ENCODE results near the gene DIAPH3.

DIAPH3 gene

DNA sequence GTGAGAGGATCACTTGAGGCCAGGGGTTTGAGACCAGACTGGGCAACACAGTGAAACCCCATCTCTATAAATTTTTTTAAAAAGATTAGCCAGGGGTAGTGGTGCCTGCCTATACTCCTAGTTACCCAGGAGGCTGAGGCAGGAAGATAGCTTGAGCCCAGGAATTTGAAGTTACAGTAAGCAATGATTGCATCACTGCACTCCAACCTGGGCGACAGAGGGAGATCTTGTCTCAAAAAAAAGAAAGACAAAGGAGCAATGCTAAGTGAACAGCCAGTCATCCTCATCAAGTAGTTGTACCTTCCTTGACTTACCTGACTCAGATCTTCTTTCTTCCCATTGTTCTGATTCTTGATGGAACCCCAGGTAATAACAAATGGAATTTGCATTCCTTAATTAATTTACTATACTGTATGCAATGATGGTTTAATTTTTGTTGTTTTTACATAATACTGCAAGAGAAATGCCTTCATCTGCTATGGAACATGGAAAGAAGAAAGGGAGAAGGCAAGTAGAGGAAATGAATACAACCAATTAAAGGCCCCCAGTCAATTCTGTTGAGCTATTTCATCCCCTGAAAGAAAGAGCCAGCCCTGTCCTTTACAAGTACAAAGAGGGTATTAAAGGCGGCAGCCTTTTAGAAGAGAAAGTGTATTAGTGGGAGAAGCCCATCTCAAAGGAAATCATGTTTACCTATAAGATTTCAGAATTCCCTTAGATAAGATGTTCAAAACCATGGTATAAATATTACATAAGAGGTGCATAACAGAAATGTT lies 316.7 kb downstream of the DIAPH3 start:
- no peak for DNase-seq

DNA sequence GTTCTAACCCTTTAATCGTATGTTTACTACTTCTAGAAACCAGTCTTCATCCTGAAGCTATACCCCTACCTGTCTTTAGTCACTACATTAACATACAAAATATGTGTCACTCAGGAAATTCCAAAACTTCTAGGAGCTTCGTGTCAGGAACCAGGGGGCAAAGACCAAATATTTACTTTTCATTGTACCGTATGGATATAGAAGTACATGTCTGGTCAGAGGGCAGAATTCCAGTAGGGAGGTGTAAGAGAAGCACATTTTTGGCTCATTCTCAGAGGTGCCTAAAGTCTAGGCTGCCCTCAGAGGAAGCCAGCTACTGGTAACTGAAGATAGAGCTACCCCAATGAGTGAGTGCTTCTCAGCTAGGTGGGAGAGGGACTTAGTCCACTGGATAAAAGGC lies 320.7 kb downstream of the DIAPH3 start:
- DNase-seq, result no peak

DNA sequence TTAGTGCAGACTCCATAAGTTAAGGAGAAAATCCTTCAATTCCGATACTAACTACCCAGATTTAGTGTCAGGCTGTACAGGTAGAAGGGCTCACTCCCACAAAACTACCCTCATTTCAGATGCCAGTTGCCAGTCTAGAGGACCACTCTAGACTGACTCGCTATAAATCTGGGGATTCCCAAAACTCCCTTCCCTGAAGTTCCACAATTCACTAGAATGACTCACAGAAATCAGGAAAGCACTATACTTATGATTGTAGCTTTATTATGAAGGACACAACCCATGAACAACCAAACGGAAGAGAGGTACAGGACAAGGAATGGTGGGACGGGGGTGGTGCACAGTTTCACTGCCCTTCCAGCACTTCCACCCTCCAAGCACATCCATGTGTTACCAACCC lies 321.2 kb downstream of the DIAPH3 start:
- DNase-seq, result no peak

DNA sequence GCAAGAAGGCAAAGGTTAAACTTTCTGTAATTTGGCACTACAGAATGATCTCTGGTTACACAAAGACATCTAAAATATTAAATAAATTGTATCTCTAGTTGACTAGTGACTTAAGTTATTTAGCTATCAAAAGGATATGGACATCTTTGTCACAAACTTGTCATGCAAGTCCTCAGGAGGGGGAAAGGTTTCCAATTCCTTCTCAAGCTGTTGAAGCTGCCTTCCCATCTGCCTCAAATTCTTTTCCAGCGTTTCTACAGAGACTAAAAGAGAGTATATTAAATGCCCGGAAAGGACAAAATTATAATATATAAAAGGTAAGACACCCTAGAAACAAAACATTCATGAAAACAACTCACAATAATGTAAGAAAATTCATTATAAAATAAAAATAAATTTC lies 324.5 kb downstream of the DIAPH3 start:
- no peak for DNase-seq

DNA sequence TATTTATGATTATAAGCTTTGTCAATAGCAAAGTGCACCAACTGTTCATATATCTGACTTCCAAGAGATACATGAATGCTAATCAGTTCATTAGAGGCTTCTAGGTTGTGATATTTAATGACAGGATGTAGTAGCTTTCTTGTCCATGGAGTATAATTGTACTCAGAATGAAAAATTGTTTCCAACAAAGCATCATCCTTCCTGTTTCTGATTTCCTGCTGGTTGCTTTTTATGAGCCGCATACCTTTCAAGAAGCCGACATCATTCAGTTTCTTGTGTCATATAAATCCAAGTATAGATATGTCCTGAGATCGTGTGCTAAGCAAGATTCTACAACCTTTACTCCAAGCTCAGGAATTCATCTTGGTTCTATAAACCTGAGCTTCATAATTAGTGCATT lies 326.6 kb downstream of the DIAPH3 start:
- no peak for DNase-seq

DNA sequence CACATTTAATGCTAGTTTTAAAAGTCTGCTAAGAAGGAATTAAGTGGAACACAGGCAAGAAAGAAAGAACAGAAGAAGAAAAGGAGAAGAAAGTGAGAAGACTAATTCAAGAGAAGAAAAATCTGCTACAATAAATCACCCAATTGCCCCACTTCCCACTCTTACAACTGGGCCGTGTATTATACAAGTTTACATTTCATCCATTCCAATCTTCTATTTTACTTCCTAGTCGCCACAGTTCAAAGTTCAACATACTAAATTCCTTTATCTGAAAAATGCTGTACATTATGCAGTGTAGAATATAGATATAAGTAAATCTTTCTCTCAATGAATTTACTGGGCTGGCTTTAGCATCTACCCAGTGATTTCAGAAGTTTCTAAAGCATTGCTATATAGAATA lies 328.2 kb downstream of the DIAPH3 start:
- no peak for DNase-seq

DNA sequence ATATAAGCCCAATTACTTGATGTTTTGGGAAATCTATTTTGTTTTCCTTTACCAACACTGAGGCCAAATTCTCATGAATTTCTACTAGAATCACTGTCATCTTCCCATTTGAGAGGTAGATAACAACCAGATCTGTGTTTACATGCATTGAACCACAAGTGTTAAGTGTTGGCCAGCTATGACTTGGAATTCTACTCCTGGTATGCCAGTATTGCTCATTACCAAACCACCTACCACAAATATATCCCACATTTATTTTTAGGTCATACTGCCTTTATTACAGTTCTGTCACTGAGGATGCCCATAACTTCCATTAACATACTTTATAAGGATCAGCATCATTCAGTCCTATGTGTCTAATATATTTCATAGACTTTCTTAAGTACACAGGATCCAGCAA lies 328.9 kb downstream of the DIAPH3 start:
- DNase-seq, result no peak

DNA sequence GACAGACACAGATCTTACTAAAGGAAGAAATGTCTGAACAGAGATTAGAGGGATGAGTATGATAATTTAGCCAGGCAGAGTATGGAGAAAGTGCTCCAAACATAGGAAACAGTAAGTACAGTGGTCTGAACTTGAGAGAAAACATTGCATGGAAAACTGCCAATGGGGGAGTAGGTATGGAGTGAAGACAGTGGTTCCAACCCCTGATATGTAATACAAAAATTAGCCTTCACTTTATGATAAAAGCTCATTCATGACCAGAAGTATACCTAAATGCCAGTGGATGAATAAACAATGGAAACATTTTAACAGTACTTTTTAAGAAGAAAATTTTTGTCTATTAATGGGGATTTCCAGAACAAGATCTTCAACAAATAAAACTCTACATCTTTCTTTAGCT lies 334.0 kb downstream of the DIAPH3 start:
- DNase-seq, result no peak

DNA sequence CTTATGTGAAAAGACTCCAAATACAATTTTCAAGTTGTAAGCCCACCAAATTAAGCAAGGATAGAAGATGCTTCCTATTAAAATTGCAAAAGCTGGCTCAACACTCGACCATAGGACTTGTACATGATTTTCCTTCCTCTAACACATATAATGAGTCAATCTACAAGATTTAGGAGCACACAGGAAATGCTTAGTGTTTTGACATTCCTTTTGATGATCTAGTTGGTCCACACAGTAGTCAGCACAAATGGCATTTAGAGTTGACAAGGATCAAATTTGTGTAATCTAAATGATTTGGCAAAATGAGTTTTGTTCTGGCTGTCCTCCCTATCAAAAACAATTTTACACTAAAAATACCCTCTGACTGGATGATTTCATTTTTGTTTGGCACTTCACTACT lies 340.2 kb downstream of the DIAPH3 start:
- DNase-seq, result no peak

DNA sequence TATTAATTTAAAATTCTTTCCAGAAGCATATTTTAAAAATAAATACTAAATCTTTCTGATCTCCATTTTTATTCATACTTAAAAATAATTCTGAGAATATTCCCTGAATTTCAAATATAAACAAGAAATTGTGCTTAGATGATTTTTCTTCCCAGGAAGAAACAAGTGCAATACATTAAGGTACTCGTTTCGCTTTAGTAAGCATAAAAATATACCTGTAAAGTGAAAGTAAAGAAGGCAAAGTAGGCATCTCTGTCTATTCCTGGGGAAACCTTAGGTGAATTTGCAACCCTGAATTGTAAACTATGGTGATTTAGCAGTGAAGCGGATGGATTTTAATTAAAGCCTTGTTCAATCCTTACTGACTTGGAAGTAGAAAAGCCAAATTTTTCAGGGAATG lies 354.2 kb downstream of the DIAPH3 start:
- no peak for DNase-seq

DNA sequence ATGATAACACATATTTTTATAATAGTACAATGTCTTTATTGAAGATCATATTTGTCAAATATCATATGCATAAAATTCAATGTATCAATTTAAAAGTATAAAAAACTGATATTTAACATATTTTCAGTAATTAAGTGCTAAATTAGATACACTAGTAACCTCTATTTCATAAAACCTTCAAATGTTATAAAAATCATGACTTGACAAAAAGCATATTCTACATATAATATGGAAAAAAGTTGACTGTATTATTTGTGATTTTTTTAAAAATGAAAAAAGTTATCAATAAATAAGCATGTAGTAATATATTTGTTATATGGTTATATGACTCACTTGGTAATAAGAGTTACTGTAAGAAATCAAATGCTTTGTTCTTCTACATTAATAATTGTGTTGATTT lies 356.9 kb downstream of the DIAPH3 start:
- DNase-seq, result no peak

DNA sequence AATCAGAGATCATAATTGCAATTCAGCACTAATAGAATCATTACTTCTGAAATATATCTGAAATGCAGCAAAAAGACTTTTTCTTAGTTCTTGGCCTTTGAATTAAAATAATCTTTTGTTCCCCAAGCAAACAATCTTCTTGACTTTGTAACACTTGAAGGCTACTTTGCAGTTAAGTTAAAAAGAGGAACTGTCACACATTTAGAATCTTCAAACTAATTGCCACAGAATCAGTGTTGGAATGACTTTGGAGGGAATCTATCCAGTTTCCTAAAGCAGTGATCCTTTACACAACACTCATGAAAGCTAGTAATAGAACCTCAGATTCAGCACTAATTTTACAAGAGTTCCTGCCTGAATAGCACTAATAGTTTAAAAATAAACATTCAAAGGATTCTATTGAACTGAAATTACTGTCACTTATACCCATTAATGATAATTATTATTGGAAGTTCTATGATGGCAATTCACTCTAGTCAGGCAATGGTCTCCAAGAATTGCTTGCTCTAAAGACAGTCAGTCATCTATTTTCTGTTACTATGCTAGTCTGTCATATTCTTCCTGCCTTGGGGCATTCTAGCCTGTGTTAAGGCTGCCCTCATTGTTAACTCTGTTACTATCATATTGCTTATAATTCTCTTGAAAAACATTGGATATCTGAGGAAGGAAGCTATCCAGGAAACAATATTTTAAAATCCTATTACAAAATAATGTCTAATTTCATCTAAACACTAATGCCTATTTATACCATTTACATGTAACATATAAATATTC lies 362.4 kb downstream of the DIAPH3 start:
- no peak for DNase-seq

DNA sequence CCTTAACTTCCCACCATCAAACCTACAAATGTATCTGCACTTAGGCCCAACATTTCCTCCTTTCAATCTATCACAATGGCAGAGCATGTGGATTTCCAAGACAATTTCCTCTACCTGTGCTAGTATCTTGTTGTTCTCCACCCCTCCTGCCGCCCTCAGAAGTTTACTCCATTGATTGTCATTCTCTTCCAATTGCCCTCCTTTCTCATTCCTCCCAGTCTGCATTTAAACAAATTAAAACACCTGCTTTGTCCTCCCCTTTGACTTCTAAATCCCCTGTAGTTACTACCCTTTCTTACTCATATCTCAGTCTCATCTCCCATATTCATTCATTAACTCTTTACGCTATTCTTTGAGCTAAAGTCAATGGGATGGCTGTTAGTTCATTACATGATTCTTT lies 370.6 kb downstream of the DIAPH3 start:
- DNase-seq, result no peak

DNA sequence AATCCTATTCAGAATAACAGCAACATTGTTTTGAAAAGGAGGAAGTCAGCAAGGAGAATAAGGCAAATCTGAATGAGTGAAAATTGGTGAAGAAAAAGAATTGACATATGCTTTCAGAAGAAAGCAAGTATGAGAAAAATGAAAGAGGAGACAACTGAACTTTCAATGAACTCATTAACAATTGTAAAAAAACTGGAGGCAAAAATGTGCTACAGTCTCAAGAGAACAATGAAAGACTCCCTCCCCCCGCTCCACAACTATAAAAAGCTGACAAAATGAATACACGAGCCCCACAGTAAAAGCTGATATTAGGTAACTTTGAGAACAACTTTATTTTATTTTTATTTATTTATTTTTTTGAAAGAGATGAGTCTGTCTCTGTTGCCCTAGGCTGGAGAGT lies 373.1 kb downstream of the DIAPH3 start:
- DNase-seq, result no peak

DNA sequence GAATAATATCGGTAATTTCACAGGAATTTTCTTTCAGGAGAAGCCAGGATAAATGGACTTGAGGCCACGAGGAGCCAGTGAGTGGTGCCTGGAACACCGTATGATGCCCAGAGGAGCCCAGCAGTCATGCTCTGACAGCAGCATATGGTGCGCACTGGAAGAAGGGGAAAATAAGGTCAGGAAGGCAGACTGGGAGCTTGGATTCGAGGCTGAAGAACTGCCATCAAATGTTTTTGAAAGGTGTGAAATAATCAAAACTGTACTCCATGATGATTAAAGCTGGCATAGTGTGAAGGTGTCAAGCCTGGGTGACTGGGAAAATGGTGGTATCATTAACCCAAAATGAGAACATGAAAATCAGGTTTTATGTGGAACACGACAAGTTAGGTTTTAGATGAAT lies 374.2 kb downstream of the DIAPH3 start:
- no peak for DNase-seq

DNA sequence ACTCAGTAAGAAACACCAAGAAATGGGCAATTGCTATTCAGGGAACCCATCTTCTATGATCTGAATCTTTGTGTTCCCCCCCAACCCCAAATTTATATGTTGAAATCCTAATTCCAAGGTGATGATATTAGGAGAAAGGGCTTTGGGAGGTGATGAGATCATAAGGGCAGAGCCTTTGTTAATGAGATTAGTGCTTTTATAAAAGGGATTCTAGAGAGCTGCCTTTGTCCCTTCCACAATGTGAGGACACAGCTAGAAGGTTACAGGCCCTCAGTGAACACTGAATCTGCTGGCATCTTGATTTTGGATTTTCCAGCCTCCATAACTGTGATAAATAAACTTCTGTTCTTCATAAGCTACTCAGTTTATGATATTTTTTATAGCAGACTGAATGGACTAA lies 376.0 kb downstream of the DIAPH3 start:
- DNase-seq, result no peak

DNA sequence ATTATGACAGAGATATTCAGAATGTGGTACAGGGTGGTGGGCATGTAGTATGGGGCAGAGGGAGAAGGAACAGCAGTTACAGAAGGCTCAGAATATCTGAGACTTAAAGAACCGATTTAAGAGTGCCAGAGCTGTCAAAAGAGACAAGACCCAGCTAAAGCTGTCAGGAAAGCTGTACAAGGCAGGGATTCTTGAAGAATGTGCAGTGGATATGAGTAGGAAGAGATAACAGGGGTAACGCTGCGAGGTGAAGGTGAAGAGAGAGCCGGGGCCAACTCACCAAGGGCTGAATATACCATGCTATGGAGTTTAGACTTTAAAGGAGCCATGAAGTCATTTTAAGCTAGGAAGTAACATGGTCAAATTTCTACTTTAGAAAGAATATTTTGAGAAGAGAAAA lies 381.0 kb downstream of the DIAPH3 start:
- DNase-seq, result no peak

DNA sequence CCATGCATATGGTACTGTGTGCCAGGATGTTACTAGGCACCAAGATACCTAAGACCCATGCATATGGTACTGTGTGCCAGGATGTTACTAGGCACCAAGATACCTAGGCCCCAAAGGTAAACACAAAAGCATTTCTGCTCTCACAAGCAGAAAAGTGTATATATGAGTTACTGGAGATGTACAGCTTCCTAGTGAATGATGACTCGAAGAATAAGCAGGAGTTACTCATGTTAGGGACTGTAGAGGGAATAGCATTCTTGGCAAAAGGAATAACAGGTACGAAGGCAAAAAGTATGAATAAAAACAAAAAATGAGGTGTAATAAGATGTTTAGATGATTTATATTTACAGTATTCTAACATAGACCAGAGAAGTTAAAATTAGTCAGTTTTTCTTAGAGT lies 383.7 kb downstream of the DIAPH3 start:
- no peak for DNase-seq

DNA sequence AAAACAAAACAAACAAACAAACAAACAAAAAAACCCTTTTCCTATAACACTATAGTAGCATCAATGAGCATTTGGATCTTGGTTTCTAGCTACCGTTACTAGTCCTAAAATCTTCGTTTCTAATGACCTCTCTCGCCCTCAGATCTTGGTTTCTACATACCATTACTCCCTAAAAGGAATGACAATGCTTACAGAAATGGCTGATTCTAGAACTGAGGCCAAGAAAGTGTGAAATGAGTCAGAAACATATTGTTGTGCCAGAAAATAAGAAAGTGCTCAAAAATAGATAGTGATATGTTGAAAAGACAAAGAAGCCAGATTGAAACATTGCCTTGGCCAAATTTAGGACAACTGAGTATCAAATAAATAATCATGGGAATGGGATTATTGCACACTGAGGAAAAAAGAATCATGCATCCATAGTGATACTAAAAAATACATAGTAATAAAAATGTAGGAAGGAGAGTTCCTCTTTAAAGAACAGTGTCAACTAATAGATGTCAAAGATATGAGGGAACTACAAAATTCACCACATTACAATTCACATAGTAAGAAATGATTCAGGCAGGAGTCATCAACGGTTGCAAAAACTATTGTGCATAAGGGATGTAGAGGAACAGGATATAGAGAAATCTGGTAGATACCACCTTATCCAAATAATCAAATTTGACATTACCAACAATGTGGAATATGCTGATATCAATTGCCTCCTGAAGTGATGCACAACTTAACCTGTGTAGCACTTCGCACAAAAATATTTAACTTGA lies 386.6 kb downstream of the DIAPH3 start:
- DNase-seq, result peak; percentile 20

DNA sequence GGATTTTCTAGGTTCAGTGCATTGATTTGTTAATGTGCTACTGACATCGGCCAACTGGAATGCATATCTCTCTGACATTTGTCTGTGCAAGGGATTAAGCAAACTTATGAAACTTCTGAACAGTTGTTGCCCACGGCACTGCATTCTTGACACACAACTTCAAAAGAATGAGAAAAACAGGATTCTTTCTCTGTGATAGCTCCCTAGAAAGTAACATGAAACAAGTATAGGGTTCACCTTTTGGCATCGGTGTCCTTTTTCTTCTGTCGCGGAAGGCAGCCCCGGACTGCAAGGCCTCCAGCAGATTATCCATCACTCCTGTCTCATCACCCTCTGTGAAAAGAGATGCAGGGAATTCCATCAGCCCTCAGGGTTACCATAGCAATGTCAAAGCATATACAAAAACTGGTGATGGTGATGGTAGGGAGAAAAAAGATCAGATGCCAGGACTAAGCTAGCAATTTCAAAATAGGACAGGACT lies 389.2 kb downstream of the DIAPH3 start:
- DNase-seq, result peak; percentile 38

DNA sequence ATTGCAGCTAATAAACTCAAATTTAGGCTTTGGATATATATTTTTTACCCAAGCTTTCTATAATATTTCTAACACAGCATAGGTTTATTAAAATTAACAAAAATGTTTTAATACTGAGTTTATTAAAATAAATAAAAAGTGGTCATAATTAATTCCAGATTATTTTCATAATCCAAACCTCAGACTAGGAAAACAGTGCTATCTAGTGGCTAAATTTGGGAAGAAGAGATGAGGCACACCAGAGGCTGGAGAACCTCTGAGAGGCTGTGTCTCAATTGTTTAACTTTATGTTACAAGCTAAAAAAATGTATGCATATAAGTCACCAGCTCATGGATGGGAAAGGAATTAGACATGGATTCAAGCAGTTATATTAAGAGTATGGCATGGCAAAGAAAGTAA lies 392.5 kb downstream of the DIAPH3 start:
- DNase-seq, result no peak

DNA sequence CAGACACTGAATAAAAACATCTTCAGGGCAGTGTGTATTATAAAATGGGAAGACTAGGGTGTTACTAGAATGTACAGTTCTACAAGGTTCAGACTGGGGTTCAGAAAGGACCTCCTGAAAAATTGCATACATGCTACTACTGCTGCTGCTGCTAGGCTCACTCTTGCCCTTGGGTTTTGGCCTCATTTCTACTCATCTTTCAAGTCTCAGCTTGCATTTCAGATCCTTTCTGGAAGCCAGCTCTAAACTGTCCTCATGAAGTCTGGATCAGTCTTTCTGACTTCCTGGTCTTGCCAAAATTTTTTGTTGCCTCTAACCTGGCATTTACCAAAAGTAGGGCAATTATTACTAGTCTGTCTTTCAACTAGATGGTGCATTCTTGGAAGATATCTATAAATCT lies 393.3 kb downstream of the DIAPH3 start:
- DNase-seq, result no peak

DNA sequence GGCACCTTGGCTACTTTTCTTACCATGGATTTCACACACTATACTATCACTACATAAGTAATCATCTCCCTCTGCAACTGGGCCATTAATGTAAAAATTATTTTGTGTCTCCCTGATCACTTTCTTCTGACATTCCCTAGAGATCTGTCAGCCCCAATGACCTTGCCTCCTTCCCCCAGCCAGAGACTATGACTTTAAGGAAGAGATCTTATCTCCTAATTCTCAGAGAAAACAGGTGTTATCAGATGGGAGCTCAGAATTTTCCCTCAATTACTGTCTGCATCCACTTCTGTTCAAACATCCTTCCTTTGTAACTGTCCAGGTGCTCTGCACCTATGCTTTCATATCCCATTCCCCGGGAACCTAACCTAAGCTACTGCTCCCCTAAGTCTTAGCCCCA lies 397.5 kb downstream of the DIAPH3 start:
- no peak for DNase-seq

Measured in kidney glomerular epithelial cell (primary cell).